ENCODE measurements around the gene B4GALT5. TPM values are rescaled to one million over a fixed set of nuclear protein-coding genes. Genes with fewer than 3 reads are reported as not detected.
"Not testable (repeated sequence)": the region's sequence is repeated elsewhere in the genome, so short reads cannot be mapped to it uniquely, and the experiment has no call there.

The B4GALT5 gene
- total RNA-seq, 2 donors from 2014 or later, result 14.8 to 27.3 TPM

GRCh38 chr20:49724408-49725223 lies 10.9 kb upstream of the B4GALT5 start:
- Mint-ChIP-seq H3K4me3 (no peak overlapping the region), H3K36me3 (ENCODE audit: insufficient read depth in 2 of 2) (no peaks in the 10 kb centered on the region), H3K4me1 (ENCODE audit: low read depth) (peaks cover 12% of the 10 kb centered on the region), H3K27ac (no peak overlapping the region), H3K9me3 (no peaks in the 10 kb centered on the region), H3K27me3 (ENCODE audit: low read depth) (no peaks in the 10 kb centered on the region)
- DNase-seq (no peak), ATAC-seq (replicated peaks in 1 of 2) (no peak)

DNA sequence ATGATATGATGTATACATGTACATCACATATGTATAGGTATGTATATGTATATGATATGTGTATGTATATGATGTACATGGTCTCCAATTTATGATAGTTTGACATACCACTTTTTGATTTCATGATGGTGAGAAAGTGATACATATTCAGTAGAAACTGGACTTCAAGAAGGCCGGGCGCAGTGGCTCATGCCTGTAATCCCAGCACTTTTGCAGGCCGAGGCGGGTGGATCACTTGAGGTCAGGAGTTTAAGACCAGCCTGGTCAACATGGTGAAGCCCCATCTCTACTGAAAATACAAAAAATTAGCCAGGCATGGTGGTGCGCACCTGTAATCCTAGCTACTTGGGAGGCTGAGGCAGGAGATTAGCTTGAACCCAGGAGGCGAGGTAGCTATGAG lies 10.1 kb upstream of the B4GALT5 start:
- not testable (repeated sequence) for H3K27me3 Mint-ChIP-seq (ENCODE audit: low read depth); H3K4me3 Mint-ChIP-seq; H3K9me3 Mint-ChIP-seq; H3K36me3 Mint-ChIP-seq (ENCODE audit: insufficient read depth in 2 of 2); ATAC-seq (replicated peaks in 1 of 2); H3K27ac Mint-ChIP-seq; DNase-seq
- H3K4me1 Mint-ChIP-seq (ENCODE audit: low read depth), result peaks cover 12% of the 10 kb centered on the region

DNA sequence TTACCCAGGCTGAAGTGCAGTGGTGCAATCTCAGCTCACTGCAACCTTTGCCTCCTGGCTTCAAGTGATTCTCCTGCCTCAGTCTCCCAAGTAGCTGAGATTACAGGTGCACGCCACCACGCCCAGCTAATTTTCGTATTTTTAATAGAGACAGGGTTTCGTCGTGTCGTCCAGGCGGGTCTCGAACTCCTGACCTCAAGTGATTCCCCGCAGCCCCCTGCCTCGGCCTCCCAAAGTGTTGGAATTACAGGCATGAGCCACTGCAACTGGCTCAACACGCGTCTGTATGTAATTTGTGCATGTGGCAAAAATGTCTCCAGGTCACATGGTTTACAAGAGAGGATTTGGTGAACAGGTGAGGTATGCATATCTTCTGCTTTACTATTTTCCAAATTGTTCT lies 7.6 kb upstream of the B4GALT5 start:
- not testable (repeated sequence) for H3K27me3 Mint-ChIP-seq (ENCODE audit: low read depth); H3K36me3 Mint-ChIP-seq (ENCODE audit: insufficient read depth in 2 of 2); ATAC-seq (replicated peaks in 1 of 2); H3K9me3 Mint-ChIP-seq; H3K4me3 Mint-ChIP-seq; H3K27ac Mint-ChIP-seq; DNase-seq
- H3K4me1 Mint-ChIP-seq (ENCODE audit: low read depth), result peaks cover 26% of the 10 kb centered on the region

GRCh38 chr20:49715466-49715865 lies 1.8 kb upstream of the B4GALT5 start:
- Mint-ChIP-seq H3K9me3 (no peaks in the 10 kb centered on the region), H3K4me1 (ENCODE audit: low read depth) (peaks cover 48% of the 10 kb centered on the region), H3K36me3 (ENCODE audit: insufficient read depth in 2 of 2) (peaks cover 0 to 1% of the 10 kb centered on the region in 2 donors), H3K4me3 (no peak overlapping the region), H3K27me3 (ENCODE audit: low read depth) (no peaks in the 10 kb centered on the region), H3K27ac (no peak overlapping the region)
- DNase-seq, result no peak
- ATAC-seq (replicated peaks in 1 of 2), result no peak

- H3K27me3 Mint-ChIP-seq (ENCODE audit: low read depth), result no peaks in the 10 kb centered on the region
- no peaks in the 10 kb centered on the region for H3K9me3 Mint-ChIP-seq
- DNase-seq (peak; percentile 39 to 51), ATAC-seq (replicated peaks in 1 of 2) (peak; percentile 50 to 62)
- peak overlapping the region; percentile 84 to 86 for H3K4me3 Mint-ChIP-seq
- H3K27ac Mint-ChIP-seq, result peak overlapping the region; percentile 91
- H3K4me1 Mint-ChIP-seq (ENCODE audit: low read depth), result peaks cover 56% of the 10 kb centered on the region
- H3K36me3 Mint-ChIP-seq (ENCODE audit: insufficient read depth in 2 of 2), result peaks cover 0 to 1% of the 10 kb centered on the region in 2 donors
Measured at GRCh38 chr20:49712996-49713752, 504 bp downstream of the B4GALT5 start.

DNA sequence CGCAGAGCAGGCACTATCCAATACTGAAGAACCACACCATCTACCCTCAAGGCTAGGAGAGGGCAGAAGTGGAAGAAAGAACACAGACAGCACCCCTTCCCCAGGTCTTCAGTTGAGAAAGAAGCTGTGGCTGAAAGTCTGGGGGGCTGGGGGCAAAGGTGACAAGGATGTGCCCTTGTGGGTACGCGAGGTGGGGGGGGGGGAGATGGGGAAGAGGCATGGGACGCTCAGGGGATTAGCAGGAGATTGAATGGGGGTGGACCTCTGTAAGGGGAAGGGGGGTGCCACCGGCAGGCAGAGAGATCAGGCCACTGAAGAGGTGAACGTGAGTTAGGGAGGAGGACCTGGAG lies 1.1 kb downstream of the B4GALT5 start:
- H3K9me3 Mint-ChIP-seq, result no peaks in the 10 kb centered on the region
- peaks cover 50% of the 10 kb centered on the region for H3K4me1 Mint-ChIP-seq (ENCODE audit: low read depth)
- ATAC-seq (replicated peaks in 1 of 2), result no peak

DNA sequence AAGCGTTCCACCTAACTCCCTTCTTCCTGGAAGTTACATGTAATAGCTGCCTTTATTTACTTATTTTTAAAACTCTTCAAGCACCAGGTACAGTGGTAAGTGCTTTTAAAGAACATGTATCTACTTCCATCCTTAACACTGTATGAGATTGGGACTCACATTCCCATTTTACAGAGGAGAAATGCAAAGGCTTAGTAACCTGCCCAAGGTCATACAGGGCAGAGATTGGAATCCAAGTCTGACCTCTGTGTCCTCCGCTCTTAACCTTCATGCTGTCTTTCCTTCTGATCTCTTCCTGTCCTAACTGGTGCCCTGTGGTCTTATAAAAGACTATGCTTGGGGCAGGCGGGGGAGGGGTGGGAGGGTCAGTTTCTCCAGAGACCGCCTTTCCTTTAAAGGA lies 1.6 kb downstream of the B4GALT5 start:
- H3K9me3 Mint-ChIP-seq, result no peaks in the 10 kb centered on the region
- DNase-seq (no peak), ATAC-seq (replicated peaks in 1 of 2) (no peak)
- no peaks in the 10 kb centered on the region for H3K27me3 Mint-ChIP-seq (ENCODE audit: low read depth)
- H3K4me1 Mint-ChIP-seq (ENCODE audit: low read depth), result peaks cover 47% of the 10 kb centered on the region
- H3K27ac Mint-ChIP-seq, result peak overlapping the region; percentile 30
- H3K36me3 Mint-ChIP-seq (ENCODE audit: insufficient read depth in 2 of 2), result peaks cover 0 to 1% of the 10 kb centered on the region in 2 donors
- H3K4me3 Mint-ChIP-seq, result peak overlapping the region; percentile 84 to 86

More for the DNA sequence above, 1.1 kb downstream of the B4GALT5 start:
- Mint-ChIP-seq H3K36me3 (ENCODE audit: insufficient read depth in 2 of 2) (peaks cover 0 to 1% of the 10 kb centered on the region in 2 donors), H3K27me3 (ENCODE audit: low read depth) (no peaks in the 10 kb centered on the region), H3K27ac (peak overlapping the region; percentile 67), H3K4me3 (peak overlapping the region; percentile 84 to 86)
- no peak for DNase-seq

- H3K4me1 Mint-ChIP-seq (ENCODE audit: low read depth), result peaks cover 52% of the 10 kb centered on the region
Measured at GRCh38 chr20:49711667-49711987, 2.1 kb downstream of the B4GALT5 start.

DNA sequence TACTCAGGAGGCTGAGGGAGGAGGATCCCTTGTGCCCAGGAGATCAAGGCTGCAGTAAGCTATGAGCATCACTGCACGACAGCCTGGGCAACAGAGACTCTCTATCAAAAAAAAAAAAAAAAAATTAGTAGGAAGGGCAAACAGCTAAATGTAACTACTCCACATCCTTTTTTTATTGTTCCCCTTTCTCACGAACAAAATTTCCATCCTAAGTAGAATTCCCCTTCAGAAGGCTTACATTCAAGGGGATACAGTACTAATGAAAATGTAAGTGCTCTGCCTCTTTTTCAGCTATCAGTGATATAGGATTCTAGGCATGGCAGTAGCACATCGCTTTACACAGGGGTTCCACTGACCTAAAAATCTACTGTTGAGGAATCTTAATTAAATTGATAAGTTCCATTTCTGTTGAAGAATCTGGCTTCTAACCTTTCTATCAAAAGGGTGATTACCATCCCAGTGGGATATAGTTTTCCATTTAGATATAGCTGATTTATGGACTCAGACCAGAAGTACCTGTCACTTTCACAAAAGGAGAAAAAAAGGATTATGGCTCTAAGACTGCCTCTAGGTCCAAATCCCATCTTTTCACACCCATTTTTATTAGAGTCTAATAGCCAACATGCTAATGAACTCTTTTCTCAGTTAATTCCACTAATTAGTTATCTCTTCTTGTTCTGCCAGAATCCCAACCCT lies 2.6 kb downstream of the B4GALT5 start:
- peaks cover 0 to 1% of the 10 kb centered on the region in 2 donors for H3K36me3 Mint-ChIP-seq (ENCODE audit: insufficient read depth in 2 of 2)
- peak overlapping the region; percentile 84 to 86 for H3K4me3 Mint-ChIP-seq
- no peaks in the 10 kb centered on the region for H3K9me3 Mint-ChIP-seq
- H3K27me3 Mint-ChIP-seq (ENCODE audit: low read depth), result no peaks in the 10 kb centered on the region
- peak overlapping the region; percentile 30 for H3K27ac Mint-ChIP-seq
- ATAC-seq (replicated peaks in 1 of 2), result no peak
- DNase-seq, result no peak
- H3K4me1 Mint-ChIP-seq (ENCODE audit: low read depth), result peaks cover 57% of the 10 kb centered on the region

More at GRCh38 chr20:49711667-49711987, 2.1 kb downstream of the B4GALT5 start:
- ATAC-seq (replicated peaks in 1 of 2) (no peak), DNase-seq (no peak)
- peaks cover 0 to 1% of the 10 kb centered on the region in 2 donors for H3K36me3 Mint-ChIP-seq (ENCODE audit: insufficient read depth in 2 of 2)
- no peaks in the 10 kb centered on the region for H3K27me3 Mint-ChIP-seq (ENCODE audit: low read depth)
- H3K9me3 Mint-ChIP-seq, result no peaks in the 10 kb centered on the region
- peak overlapping the region; percentile 84 to 86 for H3K4me3 Mint-ChIP-seq
- H3K27ac Mint-ChIP-seq, result peak overlapping the region; percentile 30

GRCh38 chr20:49707118-49707517 lies 6.6 kb downstream of the B4GALT5 start:
- Mint-ChIP-seq H3K4me3 (no peak overlapping the region), H3K4me1 (ENCODE audit: low read depth) (peaks cover 55% of the 10 kb centered on the region), H3K27me3 (ENCODE audit: low read depth) (no peaks in the 10 kb centered on the region)

DNA sequence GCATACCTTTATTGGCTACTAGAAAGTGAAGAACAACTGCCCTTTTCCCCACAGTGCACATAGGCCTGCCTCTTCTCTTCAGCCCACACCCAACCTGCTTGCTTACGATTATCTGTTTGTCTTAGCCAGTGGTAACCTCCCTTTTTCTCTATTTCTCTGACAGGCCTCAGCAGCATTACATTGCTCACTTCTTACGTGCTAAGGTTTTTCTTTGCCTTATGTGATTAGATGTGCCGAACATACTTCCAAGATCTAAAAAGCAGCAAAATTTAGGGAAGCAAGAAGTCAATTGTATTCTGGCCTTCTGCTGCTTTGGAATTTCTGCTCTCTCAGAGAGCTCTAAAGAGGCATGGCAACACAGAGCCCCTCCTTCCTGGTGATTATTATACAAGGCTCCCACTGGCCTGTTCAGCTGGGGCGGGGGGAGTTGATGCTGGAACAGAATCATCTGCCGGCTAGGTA lies 7.0 kb downstream of the B4GALT5 start:
- H3K9me3 Mint-ChIP-seq, result no peaks in the 10 kb centered on the region
- no peaks in the 10 kb centered on the region for H3K36me3 Mint-ChIP-seq (ENCODE audit: insufficient read depth in 2 of 2)
- H3K4me1 Mint-ChIP-seq (ENCODE audit: low read depth), result peaks cover 55% of the 10 kb centered on the region
- ATAC-seq (replicated peaks in 1 of 2), result no peak
- H3K27me3 Mint-ChIP-seq (ENCODE audit: low read depth), result no peaks in the 10 kb centered on the region
- DNase-seq, result no peak
- peak overlapping the region; percentile 25 for H3K27ac Mint-ChIP-seq
- H3K4me3 Mint-ChIP-seq, result peak overlapping the region in 1 of 2 donors; percentile 26

More at GRCh38 chr20:49707118-49707517, 6.6 kb downstream of the B4GALT5 start:
- H3K36me3 Mint-ChIP-seq (ENCODE audit: insufficient read depth in 2 of 2), result no peaks in the 10 kb centered on the region
- H3K9me3 Mint-ChIP-seq, result no peaks in the 10 kb centered on the region
- ATAC-seq (replicated peaks in 1 of 2), result no peak
- H3K27ac Mint-ChIP-seq, result no peak overlapping the region
- DNase-seq, result no peak

DNA sequence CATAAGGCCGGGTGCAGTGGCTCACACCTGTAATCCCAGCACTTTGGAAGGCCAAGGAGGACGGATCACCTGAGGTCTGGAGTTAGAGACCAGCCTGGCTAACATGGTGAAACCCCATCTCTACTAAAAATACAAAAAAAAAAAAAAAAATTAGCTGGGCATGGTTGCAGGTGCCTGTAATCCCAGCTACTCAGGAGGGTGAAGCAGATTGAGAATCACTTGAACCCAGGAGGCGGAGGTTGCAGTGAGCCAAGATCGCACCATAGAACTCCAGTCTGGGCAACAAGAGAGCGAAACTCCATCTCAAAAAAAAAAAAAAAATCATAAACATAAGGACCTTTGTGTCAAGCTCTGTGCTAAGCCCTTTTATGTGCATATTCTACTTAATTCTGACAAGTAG lies 7.8 kb downstream of the B4GALT5 start:
- not testable (repeated sequence) for H3K36me3 Mint-ChIP-seq (ENCODE audit: insufficient read depth in 2 of 2); DNase-seq; H3K27me3 Mint-ChIP-seq (ENCODE audit: low read depth); H3K27ac Mint-ChIP-seq; ATAC-seq (replicated peaks in 1 of 2); H3K9me3 Mint-ChIP-seq
- Mint-ChIP-seq H3K4me1 (ENCODE audit: low read depth) (peaks cover 55% of the 10 kb centered on the region), H3K4me3 (peak overlapping the region in 1 of 2 donors; percentile 75)

- H3K36me3 Mint-ChIP-seq (ENCODE audit: insufficient read depth in 2 of 2), result no peaks in the 10 kb centered on the region
- H3K27me3 Mint-ChIP-seq (ENCODE audit: low read depth), result no peaks in the 10 kb centered on the region
- no peaks in the 10 kb centered on the region for H3K9me3 Mint-ChIP-seq
- peak in 1 of 2 donors; percentile 36 for DNase-seq
- H3K27ac Mint-ChIP-seq, result peak overlapping the region; percentile 79
- H3K4me1 Mint-ChIP-seq (ENCODE audit: low read depth), result peaks cover 55% of the 10 kb centered on the region
- peak; percentile 55 to 72 for ATAC-seq (replicated peaks in 1 of 2)
- H3K4me3 Mint-ChIP-seq, result peak overlapping the region in 1 of 2 donors; percentile 75
Measured at GRCh38 chr20:49705358-49705757, 8.3 kb downstream of the B4GALT5 start.
